GM23248 (cell line): ENCODE results near the gene ZSWIM2.

ENCODE experiments used
- EZH2 ChIP-seq: fragments of 200-600 bp; sonication (generic); IDR thresholded peaks from 2 replicates; pipeline ENCODE4 v1.6.1; 2018; ENCODE audit warnings: antibody characterized with exemption, mild to moderate bottlenecking; ENCODE audit not compliant: insufficient read depth, poor library complexity, severe bottlenecking
- EZH2phosphoT487 ChIP-seq: fragments of 200-600 bp; sonication (generic); IDR thresholded peaks from 2 replicates; pipeline ENCODE4 v1.6.1; 2018; ENCODE audit warnings: antibody characterized with exemption, moderate library complexity, mild to moderate bottlenecking, low read depth; ENCODE audit not compliant: insufficient read depth

GRCh38 chr2:186884587-186884986, 35.6 kb upstream of the ZSWIM2 start:
- TF ChIP-seq EZH2: no peak
- TF ChIP-seq EZH2phosphoT487: no peak
